ENCODE results near the gene CRLF2.
"Not testable (repeated sequence)": the region's sequence is repeated elsewhere in the genome, so short reads cannot be mapped to it uniquely, and the experiment has no call there.

CRLF2 gene

DNA sequence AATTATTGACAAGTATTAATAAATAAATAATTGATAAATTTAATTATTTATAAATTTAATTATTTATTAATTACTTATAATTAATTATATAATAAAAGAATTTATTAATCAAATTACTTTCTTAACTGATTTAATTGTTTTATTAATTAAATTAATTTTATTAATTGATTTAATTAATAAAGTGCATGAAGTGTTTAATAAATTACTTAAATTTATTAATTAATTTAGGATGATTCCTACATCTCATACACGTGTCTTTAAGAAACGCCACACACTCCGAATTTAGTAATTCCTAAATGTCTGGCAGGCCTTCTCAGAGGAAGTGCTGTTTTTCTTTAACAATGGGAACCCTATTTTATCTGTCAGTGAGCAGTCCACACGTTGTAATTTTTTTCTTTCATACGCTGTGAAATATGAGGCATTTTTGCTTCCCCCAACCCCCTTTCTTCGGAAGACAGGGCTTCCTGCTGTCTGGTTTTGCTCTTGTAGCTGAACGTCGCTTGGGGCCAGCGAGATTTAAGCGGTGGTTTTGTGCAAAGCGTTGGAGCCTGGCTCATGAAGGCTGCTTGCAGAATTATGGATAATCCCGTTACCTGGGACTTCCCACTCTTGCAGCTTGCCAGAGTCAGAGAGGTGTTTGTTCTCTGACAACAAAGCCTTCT is 46.8 kb downstream of the CRLF2 start:
- DNase-seq = no peak

DNA sequence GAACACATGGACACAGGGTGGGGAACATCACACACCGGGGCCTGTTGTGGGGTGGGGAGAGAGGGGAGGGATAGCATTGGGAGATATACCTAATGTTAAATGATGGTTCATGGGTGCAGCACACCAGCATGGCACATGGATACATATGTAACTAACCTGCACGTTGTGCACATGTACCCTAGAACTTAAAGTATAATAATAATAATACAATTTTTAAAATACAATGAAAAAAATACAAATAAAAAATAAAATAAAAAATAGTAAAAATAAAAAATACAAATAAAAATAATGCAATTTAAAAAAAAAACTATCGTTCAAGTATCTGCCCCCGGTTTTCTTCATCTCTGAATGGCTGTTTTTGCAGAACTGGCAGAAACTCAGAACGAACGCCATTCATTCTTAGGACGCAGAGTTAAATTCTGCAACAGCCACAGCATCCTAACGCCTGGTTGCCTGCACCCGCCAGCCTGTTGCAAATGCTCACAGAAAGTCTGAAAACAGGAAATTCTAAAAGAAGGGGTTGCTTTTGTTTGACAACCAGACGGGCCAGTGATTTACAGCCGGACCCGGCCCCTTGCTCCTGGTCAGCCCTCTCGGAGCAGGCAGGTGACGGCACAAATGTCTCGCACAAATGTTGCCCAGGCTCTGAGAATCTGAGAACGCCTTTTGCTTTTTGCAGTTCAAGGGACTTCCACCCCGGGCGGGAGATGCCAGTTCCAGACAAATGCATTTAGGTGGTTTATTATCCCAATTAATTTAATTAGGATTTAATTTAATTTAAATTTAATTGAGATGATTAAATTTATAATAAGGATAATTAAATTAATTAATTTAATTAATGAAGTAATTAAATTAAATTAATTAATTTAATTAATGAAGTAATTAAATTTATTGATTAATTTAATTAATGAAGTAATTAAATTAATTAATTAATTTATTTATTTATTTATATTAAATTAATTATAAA is 47.8 kb downstream of the CRLF2 start:
- DNase-seq = no peak

DNA sequence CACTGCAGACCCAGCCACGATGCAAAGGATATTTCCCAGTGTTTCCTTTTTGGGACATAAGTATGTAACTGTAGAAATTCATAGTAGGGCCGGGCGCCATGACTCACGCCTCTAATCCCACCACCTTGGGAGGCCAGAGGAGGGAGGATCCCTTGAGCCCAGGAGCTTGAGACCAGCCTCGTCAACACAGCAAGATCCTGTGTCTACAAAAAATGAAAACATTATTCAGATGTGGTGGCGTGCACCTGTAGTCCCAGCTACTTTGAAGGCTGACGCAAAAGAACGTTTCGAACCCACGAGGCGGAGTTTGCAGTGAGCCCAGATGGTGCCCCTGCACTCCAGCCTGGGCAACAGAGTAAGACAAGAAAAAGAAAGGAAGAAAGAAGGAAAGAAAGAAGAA is 49.2 kb downstream of the CRLF2 start:
- DNase-seq = no peak

DNA sequence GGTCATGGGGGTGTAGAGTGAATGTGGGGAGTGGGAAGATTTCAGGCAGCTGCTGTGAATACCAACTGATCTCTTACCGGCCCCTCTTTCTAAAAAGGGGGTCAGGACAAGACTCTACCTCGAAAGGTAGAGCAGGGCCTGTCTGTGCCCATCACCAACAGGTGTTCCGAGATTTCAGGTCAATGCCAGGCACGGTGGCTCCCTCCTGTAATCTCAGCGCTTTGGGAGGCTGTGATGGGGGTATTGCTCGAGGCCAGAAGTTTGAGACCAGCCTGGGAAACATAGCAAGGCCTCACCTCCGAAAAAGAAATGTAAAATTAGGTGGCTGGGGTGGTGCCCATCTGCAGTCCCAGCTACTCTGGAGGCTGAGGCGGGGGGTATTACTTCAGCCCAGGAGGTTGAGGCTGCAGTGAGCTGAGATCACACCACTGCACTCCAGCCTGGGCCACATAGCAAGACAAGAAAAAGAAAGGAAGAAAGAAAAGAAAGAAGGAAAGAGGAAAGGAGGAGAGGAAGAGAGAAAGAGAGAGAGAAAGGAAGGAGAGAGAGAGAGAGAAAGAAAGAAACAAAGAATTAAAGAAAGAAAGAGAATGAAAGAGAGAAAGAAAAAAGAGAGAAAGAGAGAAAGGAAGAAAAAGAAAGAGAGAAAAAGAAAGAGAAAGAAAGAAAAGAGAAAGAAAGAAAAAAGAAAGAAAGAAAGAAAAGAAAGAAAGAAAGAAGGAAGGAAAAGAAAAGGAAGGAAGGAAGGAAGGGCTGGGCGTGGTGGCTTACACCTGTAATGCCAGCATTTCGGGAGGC is 50.1 kb downstream of the CRLF2 start:
- DNase-seq = no peak

DNA sequence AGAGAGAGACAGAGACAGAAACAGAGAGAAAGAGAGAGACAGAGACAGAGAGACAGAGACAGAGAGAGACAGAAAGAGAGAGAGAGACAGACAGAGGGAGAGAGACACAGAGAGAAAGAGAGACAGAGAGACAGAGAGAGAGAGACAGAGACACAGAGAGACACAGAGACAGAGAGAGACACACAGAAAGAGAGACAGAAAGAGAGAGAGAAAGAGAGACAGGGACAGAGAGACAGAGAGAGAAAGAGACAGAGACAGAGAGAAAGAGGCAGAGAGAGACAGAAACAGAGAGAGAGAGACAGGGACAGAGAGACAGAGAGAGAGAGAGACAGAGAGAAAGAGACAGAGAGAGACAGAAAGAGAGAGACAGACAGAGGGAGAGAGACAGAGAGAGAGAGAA is 52.9 kb downstream of the CRLF2 start:
- DNase-seq = no peak

DNA sequence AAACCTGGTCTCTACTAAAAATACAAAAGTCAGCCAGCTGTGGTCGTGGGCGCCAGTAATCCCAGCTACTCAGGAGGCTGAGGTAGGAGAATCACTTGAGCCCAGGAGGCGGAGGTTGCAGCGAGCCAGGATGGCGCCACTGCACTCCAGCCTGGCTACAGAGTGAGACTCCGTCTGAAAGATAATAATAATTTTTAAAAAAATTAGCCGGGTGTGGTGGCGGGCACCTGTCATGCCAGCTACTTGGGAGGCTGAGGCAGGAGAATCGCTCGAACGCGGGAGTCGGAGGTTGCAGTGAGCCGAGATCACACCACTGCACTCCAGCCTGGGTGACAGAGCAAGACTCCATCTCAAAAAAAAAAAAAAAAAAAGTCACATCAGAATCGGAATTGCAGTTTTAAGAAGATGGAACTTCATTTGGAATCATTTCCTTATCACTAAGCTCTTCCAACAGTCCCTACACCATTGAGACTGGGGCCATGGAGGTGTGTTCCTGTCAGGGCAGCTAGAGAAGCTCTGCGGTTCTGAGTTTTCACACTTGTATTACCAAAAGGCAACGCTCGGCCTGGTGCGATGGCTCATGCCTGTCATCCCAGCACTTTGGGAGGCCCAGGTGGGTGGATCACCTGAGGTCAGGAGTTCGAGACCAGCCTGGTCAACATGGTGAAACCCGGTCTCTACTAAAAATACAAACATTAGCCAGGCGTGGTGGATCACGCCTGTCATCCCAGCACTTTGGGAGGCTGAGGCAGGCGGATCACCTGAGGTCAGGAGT is 55.6 kb downstream of the CRLF2 start:
- not testable (repeated sequence) for DNase-seq

DNA sequence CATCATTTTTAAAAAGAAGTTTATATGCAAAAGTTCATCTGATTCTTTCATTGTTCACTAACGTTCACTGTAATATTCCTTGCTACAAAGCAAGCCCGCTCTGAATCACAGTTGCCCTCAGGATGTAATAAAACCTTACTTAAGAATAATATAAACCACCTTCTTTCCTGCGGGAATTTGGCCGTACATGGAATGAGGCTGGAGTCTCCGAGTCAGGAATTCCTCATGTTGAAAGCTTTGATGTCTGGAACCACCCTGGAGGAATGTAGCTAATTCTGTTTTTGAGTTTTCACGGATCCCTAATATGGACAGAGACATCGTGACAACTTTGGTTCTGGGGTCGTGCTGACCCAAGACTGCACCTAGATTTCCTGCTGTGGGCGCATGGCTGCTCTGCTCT is 58.5 kb downstream of the CRLF2 start:
- no peak for DNase-seq

DNA sequence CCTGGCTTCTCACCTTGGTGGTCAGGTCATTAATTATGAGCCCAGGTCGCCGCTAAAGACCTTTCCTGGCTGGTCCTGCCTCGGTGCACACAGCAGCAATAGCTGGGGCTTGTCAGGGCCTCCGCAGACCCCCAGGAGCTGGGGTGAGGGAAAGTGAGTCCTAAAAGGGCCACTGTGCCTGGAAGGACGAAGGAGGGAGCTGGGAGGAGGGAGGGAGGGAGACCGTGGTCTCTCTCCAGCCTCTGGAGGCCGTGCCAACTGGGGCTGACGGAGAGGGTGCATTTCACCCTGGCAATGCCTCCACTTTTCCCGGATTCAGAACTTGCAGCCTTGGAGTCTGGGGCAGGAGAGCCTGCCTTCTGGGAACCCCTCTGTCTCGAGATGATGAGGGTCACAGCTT is 60.4 kb downstream of the CRLF2 start:
- no peak for DNase-seq

DNA sequence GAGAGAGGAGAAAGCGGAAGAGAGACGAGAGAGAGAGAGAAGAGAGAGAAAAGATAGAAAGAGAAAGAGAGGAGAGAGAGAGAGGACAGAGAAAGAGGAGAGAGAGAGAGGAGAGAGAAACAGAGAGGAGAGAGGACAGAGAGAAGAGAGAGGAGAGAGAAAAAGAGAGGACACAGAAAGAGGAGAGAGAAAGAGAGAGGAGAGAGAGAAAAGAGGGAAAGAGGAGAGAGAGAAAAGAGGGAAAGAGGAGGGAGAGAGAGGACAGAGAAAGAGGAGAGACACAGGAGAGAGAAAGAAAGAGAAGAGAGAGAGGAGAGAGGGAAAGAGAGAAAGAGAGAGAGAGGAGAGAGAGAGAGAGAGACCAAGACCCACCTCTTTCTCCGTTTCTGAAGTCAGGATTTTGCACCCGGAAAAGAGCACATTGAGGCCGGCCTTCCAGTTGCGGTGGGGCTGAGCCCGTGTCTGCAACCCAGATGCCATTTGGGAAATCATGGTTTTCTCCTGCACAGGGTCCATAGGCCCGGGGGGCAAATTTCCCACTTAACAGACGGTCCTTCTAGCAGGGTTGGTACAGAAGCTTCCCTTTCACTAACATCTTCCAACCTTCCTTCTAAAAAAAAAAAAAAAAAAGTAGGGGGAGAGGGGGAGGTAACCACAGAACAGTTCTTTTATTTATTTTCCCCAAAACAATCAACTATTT is 60.9 kb downstream of the CRLF2 start:
- no peak for DNase-seq

DNA sequence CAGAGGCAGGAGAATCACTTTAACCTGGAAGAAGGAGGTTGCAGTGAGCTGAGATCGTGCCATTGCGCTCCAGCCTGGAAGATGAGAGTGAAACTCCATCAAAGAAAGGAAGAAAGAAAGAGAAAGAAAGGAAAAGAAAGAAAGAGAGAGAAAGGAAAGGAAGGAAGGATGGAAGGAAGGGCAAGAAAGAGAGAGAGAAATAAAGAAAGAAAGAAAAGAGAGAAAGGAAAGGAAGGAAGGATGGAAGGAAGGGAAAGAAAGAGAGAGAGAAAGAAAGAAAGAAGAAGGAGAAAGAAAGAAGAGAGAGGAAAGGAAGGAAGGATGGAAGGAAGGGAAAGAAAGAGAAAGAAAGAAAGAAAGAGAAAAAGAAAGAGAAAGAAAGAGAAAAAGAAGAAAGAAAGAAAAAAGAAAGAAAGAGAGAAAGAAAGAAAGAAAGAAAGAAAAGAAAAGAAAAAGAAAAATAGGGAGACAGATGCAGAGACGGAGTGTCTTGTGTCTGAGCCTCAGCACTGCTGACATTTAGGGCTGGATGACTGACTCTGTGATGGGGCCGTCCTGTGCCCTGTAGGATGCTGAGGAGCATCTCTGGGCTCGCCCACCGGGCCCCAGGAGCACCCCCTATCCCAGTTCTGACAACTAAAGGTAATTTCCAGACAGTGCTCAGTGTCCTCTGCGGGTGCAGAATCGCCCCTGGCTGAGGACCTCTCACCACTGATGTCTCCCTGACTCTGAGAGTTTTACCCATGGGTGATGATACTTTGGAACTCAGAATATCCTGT is 61.7 kb downstream of the CRLF2 start:
- no peak for DNase-seq

DNA sequence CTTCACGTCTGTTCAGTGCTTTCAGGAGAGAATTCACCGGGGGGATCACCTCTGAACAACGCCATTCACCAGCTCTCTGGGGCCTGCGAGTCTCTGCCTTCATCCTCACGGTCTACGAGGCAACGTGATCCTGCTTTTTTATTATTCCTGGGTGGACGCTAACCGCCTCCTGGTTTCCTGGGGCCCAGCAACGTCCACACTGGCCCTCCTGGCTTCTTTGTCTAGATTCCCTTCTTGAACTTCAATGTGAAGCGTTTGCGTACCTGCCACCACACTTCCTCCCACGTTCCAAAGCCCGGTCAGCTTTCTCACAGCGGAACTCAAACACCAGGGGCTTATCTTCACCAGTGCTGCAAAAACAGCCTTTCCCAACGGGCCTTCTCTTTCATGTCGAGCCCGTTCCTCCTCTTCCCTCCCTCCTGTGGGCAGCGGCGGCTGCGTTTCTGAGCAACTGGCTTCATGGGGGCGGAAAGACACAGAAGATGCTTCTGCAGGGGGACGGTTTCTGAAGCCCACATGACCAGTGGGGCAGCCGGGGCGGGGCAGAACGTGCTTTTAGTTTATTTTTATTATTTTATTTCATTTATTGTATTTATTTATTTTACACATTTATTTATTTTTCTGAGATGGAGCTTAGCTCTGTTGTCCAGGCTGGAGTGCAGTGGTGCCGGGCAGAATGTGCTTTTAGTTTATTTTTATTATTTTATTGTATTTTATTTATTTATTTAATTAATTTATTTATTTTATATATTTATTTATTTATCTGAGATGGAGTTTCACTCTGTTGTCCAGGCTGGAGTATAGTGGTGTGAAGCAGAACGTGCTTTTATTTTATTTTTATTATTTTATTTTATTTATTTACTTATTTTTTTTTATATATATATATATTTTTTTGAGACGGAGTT is 64.6 kb downstream of the CRLF2 start:
- DNase-seq = no peak

DNA sequence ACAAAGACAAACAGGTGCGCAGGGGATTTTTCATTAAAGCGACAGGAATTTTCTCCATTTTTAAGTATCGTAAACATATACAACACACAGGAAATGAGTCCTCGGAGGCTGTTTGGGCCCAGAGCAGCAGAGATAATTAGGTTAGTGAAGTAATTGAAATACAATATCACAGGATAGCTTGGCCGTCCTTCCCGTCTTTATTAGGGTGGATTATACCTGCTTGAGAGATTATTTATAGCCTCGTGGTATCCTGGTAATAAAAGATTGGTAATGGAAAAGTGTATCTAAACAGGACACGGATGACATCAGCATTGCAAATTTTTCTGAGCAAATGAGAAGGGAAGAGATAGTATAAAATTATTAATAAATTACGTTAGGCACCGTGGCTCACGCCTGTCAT is 68.2 kb downstream of the CRLF2 start:
- no peak for DNase-seq

Measured in C1 segment of cervical spinal cord (tissue), 14 donors.